Psoas muscle (tissue), 8 donors: ENCODE measurements around the gene PRKN. TPM values are rescaled to one million over a fixed set of nuclear protein-coding genes. Genes with fewer than 3 reads are reported as not detected.

Source experiments
- ATAC-seq, 4 donors: fragments of 200-7000 bp; cut with Tn5 transposase; one replicate each; pipeline ENCODE4 v1.9.1; 2020; ENCODE audit warnings: moderate library complexity in 3 of 4, mild to moderate bottlenecking in 2 of 4
- DNase-seq, 2 donors: peaks; one replicate each; pipeline ENCODE4 v3.0.0-alpha.2; 2020
- H3K27ac ChIP-seq: fragments of 200-600 bp; one replicate; pipeline ENCODE4 v1.8.0; 2022
- H3K27me3 ChIP-seq, 3 donors: fragments of 200-600 bp in 1 of 3; one replicate each; pipeline versions ENCODE4 v1.6.1 to v1.8.0; 2013 to 2022; ENCODE audit warnings: low read length in 2 of 3, mild to moderate bottlenecking in 2 of 3, moderate library complexity in 1 of 3; ENCODE audit not compliant: insufficient read depth in 3 of 3
- H3K36me3 ChIP-seq, 2 donors: fragments of 200-600 bp in 1 of 2; one replicate each; pipeline versions ENCODE4 v1.6.1 to v1.8.0; 2013 to 2022; ENCODE audit warnings: low read depth in 1 of 2, mild to moderate bottlenecking in 1 of 2, moderate library complexity in 1 of 2; ENCODE audit not compliant: insufficient read depth in 1 of 2
- H3K4me1 ChIP-seq: fragments of 200-600 bp; one replicate; pipeline ENCODE4 v1.8.0; 2022
- H3K4me3 ChIP-seq: fragments of 200-600 bp; one replicate; pipeline ENCODE4 v1.8.0; 2022; ENCODE audit warnings: mild to moderate bottlenecking
- H3K9me3 ChIP-seq: fragments of 200-600 bp; one replicate; pipeline ENCODE4 v1.8.0; 2022
- WGBS, 3 donors: extraction: QIAGEN DNeasy Blood & Tissue Kit; methylation state at CpG; one replicate each; pipeline versions ENCODE4 v1.1.6 to v1.1.7; 2013; 5-methylcytosine and 5-hydroxymethylcytosine counted together
- intact Hi-C, 2 donors: fragments of 100-400 bp; cut with DNase I; formaldehyde crosslinking; loops; one replicate each; pipeline versions ENCODE4 v1.11.0 to v1.14.2; 2022
- polyA plus RNA-seq, 3 donors: library from polyadenylated mRNA; stranded (reverse); fragments of 200-250 nt; gene quantifications; one replicate each; pipeline ENCODE4 v1.2.3, GENCODE V29; 2013
- total RNA-seq, 4 donors: library from RNA; stranded (reverse); fragmentation: NEBNext Ultra II Directional in 2 of 4; extraction: Animal tissue kit (Norgen Biotek cat#: 25700) in 2 of 4; gene quantifications; one replicate each; pipeline versions ENCODE4 v1.2.1 to v1.2.4, GENCODE V29; 2021 to 2023
- TF ChIP-seq, protein P1 (sequence below): fragments of 200-600 bp; IDR thresholded peaks from one replicate; pipeline ENCODE4 v1.8.0; 2022; ENCODE audit warnings: antibody characterized with exemption
- donor health status: healthy with polysubstance abuse.
- donor health status: DM: no; HTN: no; CAD: no; lungs with moderate emphysema.
- donor health status: Bipolar disorder and iron deficiency.
- donor health status: healthy.
- donor health status: DM: yes; HTN: yes; CAD: no.
- donor health status: DM: no; HTN: no; CAD: no.
- donor health status: DM: no; HTN: no; CAD: no.
- donor health status: DM: yes; HTN: yes; CAD: no.

PRKN gene
- total and polyA plus RNA-seq, 7 donors, result 1.5 to 19.5 (median 11.7) TPM

DNA sequence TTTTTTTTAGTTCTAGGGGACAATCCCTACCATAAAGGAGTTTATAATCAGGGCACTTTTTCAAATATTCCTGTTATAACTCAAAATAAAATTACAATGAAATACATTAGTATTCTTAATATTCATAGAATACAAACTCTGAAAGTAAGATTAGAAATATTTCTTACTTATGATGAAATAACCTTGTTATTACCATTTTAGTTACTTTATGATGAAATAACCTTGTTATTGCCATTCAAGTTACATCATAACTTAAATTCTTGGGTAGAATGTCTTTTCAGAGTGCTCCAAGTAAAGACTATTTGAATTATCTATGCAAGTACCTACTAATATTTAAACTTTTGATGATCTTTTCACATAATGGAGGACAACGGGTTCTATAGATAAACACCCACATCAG is 43.4 kb upstream of the PRKN start:
- intact Hi-C loops, result no loop called here
- no peak overlapping the region for H3K4me3 ChIP-seq
- TF ChIP-seq, protein P1, sequence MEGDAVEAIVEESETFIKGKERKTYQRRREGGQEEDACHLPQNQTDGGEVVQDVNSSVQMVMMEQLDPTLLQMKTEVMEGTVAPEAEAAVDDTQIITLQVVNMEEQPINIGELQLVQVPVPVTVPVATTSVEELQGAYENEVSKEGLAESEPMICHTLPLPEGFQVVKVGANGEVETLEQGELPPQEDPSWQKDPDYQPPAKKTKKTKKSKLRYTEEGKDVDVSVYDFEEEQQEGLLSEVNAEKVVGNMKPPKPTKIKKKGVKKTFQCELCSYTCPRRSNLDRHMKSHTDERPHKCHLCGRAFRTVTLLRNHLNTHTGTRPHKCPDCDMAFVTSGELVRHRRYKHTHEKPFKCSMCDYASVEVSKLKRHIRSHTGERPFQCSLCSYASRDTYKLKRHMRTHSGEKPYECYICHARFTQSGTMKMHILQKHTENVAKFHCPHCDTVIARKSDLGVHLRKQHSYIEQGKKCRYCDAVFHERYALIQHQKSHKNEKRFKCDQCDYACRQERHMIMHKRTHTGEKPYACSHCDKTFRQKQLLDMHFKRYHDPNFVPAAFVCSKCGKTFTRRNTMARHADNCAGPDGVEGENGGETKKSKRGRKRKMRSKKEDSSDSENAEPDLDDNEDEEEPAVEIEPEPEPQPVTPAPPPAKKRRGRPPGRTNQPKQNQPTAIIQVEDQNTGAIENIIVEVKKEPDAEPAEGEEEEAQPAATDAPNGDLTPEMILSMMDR, result no peak
- no peak overlapping the region for H3K27ac ChIP-seq
- no peaks in the 10 kb centered on the region for H3K4me1 ChIP-seq
- H3K36me3 ChIP-seq, result no peaks in the 10 kb centered on the region
- 92 to 100% (median 93%) methylated on average over 1 of the region's 1 CpG for WGBS, 3 donors
- ATAC-seq (no peak), DNase-seq (no peak)
- peaks cover 0 to 4% (median 0%) of the 10 kb centered on the region in 3 donors for H3K27me3 ChIP-seq
- no peaks in the 10 kb centered on the region for H3K9me3 ChIP-seq

DNA sequence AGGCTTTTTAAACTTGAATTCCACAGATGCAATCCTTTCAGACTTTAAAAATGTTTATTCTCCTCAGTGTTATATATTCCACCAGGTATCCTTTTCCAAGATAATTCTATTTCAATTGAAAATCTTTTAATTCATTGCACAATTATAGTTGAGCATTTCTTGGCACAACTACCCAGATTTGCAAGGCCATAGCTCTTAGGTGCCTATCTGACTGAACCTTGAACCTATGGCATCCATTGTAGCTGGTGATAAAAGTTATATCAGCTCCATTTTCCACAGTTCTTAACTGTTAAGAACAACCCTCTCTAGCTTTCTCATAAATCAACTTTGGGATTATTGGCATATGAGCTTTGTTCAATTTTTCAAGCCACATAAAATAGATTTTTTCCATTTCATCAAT is 42.6 kb upstream of the PRKN start:
- DNase-seq, result no peak
- TF ChIP-seq, protein P1, result no peak
- H3K9me3 ChIP-seq, result no peaks in the 10 kb centered on the region
- no peak overlapping the region for H3K27ac ChIP-seq
- ATAC-seq, result no peak
- no peaks in the 10 kb centered on the region for H3K36me3 ChIP-seq
- H3K4me1 ChIP-seq, result no peaks in the 10 kb centered on the region
- intact Hi-C loops, result no loop called here
- H3K27me3 ChIP-seq, result peaks cover 0 to 4% (median 0%) of the 10 kb centered on the region in 3 donors
- no peak overlapping the region for H3K4me3 ChIP-seq

DNA sequence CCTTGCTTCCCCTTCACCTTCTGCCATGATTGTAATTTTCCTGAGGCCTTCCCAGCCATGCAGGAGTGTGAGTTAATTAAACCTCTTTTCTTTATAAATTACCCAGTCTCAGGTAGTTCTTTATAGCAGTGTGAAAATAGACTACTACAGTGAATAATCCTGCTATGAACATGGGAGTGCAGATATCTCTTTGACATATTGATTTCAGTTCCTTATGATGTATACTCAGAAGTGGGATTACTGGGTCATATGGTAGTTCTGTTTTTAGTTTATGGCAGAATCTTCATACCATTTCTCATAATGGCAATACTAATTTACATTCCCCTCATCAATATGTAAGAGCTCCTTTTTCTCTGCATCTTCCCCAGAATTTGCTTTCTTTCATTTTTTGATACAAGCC is 26.2 kb upstream of the PRKN start:
- intact Hi-C loops, result no loop called here
- Histone ChIP-seq H3K4me3 (no peak overlapping the region), H3K27ac (no peak overlapping the region), H3K36me3 (no peaks in the 10 kb centered on the region), H3K4me1 (no peaks in the 10 kb centered on the region), H3K9me3 (no peaks in the 10 kb centered on the region), H3K27me3 (no peaks in the 10 kb centered on the region)
- no peak for DNase-seq
- TF ChIP-seq, protein P1, result no peak
- ATAC-seq, result no peak

DNA sequence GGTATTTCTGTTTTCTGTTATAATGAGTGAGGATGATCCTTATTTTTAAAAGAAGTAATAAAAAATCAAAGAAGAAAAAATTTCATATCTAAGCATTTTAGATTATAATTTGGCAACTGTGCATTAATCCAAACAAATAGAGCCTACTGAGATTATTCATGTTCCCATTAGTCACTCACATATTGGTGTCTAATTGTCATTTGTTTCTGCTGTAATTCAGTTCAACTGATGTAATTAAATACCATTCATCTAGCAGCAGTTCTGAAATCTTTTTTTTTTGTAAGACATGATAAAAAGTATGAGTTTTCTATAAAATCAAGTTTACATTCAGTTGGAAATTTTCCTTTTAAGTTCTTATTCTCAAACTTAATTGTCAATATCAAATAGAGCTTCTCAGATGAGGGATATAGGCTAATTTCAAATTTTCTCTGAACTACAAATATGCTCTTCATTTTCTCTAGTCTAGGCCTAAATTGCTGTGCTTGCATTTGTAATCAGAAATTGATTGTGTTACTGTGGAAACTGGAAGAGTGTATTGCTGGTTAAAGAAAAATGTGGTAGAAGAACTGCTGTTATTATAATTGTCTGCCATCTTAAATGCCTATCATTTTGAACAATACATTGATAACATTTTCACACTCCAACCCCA is 23.8 kb upstream of the PRKN start:
- no peak overlapping the region for H3K4me3 ChIP-seq
- H3K36me3 ChIP-seq, result no peaks in the 10 kb centered on the region
- DNase-seq, result no peak
- intact Hi-C loops, result no loop called here
- H3K4me1 ChIP-seq, result no peaks in the 10 kb centered on the region
- H3K9me3 ChIP-seq, result no peaks in the 10 kb centered on the region
- H3K27ac ChIP-seq, result no peak overlapping the region
- no peaks in the 10 kb centered on the region for H3K27me3 ChIP-seq
- TF ChIP-seq, protein P1, result no peak
- ATAC-seq, result no peak

DNA sequence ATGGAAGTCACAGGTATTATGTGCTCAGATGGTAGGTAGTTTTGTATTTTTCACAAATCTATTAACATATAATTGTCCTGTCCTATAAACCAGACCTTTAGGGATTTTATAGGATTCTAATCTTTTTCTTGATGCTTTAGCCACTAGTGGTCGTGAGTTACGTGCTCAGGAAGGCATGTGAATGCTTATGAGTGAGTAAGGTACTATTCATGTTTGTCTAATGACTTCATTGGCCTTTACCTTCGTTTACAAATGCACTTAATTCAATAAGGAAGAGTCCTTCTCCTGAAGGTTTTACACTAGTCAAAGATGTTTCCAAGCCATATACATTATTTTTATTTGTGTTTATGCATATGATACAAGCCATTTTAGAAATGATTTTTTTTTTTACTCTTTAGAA is 23.2 kb upstream of the PRKN start:
- Histone ChIP-seq H3K36me3 (no peaks in the 10 kb centered on the region), H3K27me3 (no peaks in the 10 kb centered on the region), H3K9me3 (no peaks in the 10 kb centered on the region), H3K27ac (no peak overlapping the region), H3K4me1 (no peaks in the 10 kb centered on the region), H3K4me3 (no peak overlapping the region)
- intact Hi-C loops, result no loop called here
- TF ChIP-seq, protein P1, result no peak
- no peak for ATAC-seq
- WGBS, 3 donors, result 59 to 78% (median 72%) methylated on average over 3 of the region's 3 CpGs
- no peak for DNase-seq
